AG09309 (cell line): ENCODE data around the gene CCT3.

Source experiments
- DNase-seq: peaks from one replicate; pipeline ENCODE4 v3.0.0-alpha.2; 2010; ENCODE audit warnings: low read depth
- H3K4me3 ChIP-seq: 2 replicates; pipeline ENCODE4 v1.5.1; 2011; ENCODE audit warnings: mild to moderate bottlenecking, low read depth, low read length, moderate library complexity; ENCODE audit not compliant: control insufficient read depth
- CTCF ChIP-seq: IDR thresholded peaks from 2 replicates; pipeline ENCODE4 v1.5.1; 2011; ENCODE audit warnings: mild to moderate bottlenecking, low read depth, low read length, inconsistent platforms; ENCODE audit not compliant: insufficient read depth, control insufficient read depth; ENCODE audit errors: missing control alignments

Gene CCT3

GRCh38 chr1:156298852-156299357 is 39.2 kb downstream of the CCT3 start, which contains the start of gene VHLL:
VHLL (minus strand) TSS chr1:156299307; CDS start chr1:156299189, 118 bp downstream.
- no peak for TF ChIP-seq CTCF
- no peak within 1 kb of the TSS for H3K4me3 ChIP-seq
- no peak for DNase-seq

- peak within 1 kb of the TSS; percentile 98 for H3K4me3 ChIP-seq
- TF ChIP-seq CTCF = no peak
- no peak for DNase-seq
These were observed 42.6 kb downstream of the CCT3 start, which contains the start of gene GLMP for GRCh38 chr1:156295391-156295947. GLMP (minus strand) TSS chr1:156295679; CDS start chr1:156295645, 34 bp downstream.

DNA sequence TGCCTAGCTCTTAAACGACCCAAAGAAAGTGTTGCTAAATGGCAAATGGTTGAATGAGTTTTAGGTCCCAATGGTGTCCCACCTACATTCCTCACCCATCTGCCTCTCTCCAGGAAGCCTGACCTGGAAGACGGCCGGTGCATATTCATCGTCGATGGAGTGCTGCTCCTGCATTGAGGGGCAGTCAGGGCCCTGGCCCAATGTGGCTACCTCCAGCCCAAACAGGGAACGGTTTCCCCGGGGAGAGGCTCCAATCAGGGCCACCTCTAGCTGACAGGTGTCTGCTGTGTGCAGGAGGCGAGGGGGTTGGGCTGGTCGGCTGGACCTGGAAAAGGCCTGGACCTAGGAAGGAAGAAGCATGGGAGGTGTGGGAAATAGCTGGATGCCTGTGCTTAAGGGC is 44.2 kb downstream of the CCT3 start:
- H3K4me3 ChIP-seq = no peak overlapping the region
- no peak for DNase-seq
- no peak for TF ChIP-seq CTCF

- TF ChIP-seq CTCF = no peak
- DNase-seq = no peak
- H3K4me3 ChIP-seq = no peak overlapping the region
These were observed 45.0 kb downstream of the CCT3 start for GRCh38 chr1:156293098-156293434.

- no peak for TF ChIP-seq CTCF
- peak overlapping the region; percentile 50 for H3K4me3 ChIP-seq
- DNase-seq = no peak
These were observed 46.6 kb downstream of the CCT3 start for GRCh38 chr1:156291226-156292061.

- H3K4me3 ChIP-seq = no peak overlapping the region
- no peak for TF ChIP-seq CTCF
- no peak for DNase-seq
These were observed 48.2 kb downstream of the CCT3 start for GRCh38 chr1:156289857-156290256.
